ENCODE data around the gene PIN1.
"Not testable (repeated sequence)": the region's sequence is repeated elsewhere in the genome, so short reads cannot be mapped to it uniquely, and the experiment has no call there.

The PIN1 gene

GRCh38 chr19:9834726-9835506 is at the start of gene PIN1:
Gene PIN1 (plus strand): TSS chr19:9835318. CDS start chr19:9835345, 27 bp downstream.
- Histone ChIP-seq H3K4me3 (ENCODE audit: low read length) (peak within 1 kb of the TSS; percentile 91), H3K27ac (ENCODE audit: low read length) (no peak within 1 kb of the TSS), H3K27me3 (ENCODE audit: control insufficient read depth, insufficient read depth, low read length) (no peaks in the 10 kb centered on the region), H3K36me3 (ENCODE audit: control insufficient read depth, insufficient read depth, low read length) (0 out of 2 replicates have a peak, but pooled peaks cover 4% of the 10 kb centered on the region), H3K9me3 (ENCODE audit: control insufficient read depth, insufficient read depth, low read length) (no peaks in the 10 kb centered on the region), H3K4me1 (ENCODE audit: control insufficient read depth, insufficient read depth, low read length) (no peaks in the 10 kb centered on the region)
- DNase-seq (ENCODE audit: low read depth, low spot score), result peak; percentile 92
- WGBS (ENCODE audit: insufficient coverage, insufficient read length), result no CpG with 5 or more reads among the region's 73 CpGs

- Histone ChIP-seq H3K36me3 (ENCODE audit: control insufficient read depth, insufficient read depth, low read length) (no peaks in the 10 kb centered on the region), H3K4me3 (ENCODE audit: low read length) (peak overlapping the region; percentile 54), H3K4me1 (ENCODE audit: control insufficient read depth, insufficient read depth, low read length) (peaks cover 3% of the 10 kb centered on the region; the same call in 1 of the 2 replicates), H3K27ac (ENCODE audit: low read length) (no peak overlapping the region), H3K27me3 (ENCODE audit: control insufficient read depth, insufficient read depth, low read length) (no peaks in the 10 kb centered on the region), H3K9me3 (ENCODE audit: control insufficient read depth, insufficient read depth, low read length) (no peaks in the 10 kb centered on the region)
- no CpG with 5 or more reads among the region's 74 CpGs for WGBS (ENCODE audit: insufficient coverage, insufficient read length)
- DNase-seq (ENCODE audit: low read depth, low spot score), result no peak
Observed at GRCh38 chr19:9785367-9786331, 49.5 kb upstream of the PIN1 start.

- no peak for DNase-seq (ENCODE audit: low read depth, low spot score)
- H3K27me3 ChIP-seq (ENCODE audit: control insufficient read depth, insufficient read depth, low read length), result no peaks in the 10 kb centered on the region
- no peaks in the 10 kb centered on the region for H3K36me3 ChIP-seq (ENCODE audit: control insufficient read depth, insufficient read depth, low read length)
- no CpG with 5 or more reads among the region's 9 CpGs for WGBS (ENCODE audit: insufficient coverage, insufficient read length)
- peaks cover 3% of the 10 kb centered on the region; the same call in 1 of the 2 replicates for H3K4me1 ChIP-seq (ENCODE audit: control insufficient read depth, insufficient read depth, low read length)
- H3K27ac ChIP-seq (ENCODE audit: low read length), result no peak overlapping the region
- peak overlapping the region; percentile 54; the same call in 1 of the 2 replicates for H3K4me3 ChIP-seq (ENCODE audit: low read length)
- no peaks in the 10 kb centered on the region for H3K9me3 ChIP-seq (ENCODE audit: control insufficient read depth, insufficient read depth, low read length)
Observed at GRCh38 chr19:9786342-9786741, 48.8 kb upstream of the PIN1 start.

GRCh38 chr19:9786819-9787218 is 48.3 kb upstream of the PIN1 start:
- no peak overlapping the region for H3K27ac ChIP-seq (ENCODE audit: low read length)
- WGBS (ENCODE audit: insufficient coverage, insufficient read length), result no CpG with 5 or more reads among the region's 8 CpGs
- peaks cover 3% of the 10 kb centered on the region; the same call in 1 of the 2 replicates for H3K4me1 ChIP-seq (ENCODE audit: control insufficient read depth, insufficient read depth, low read length)
- no peaks in the 10 kb centered on the region for H3K9me3 ChIP-seq (ENCODE audit: control insufficient read depth, insufficient read depth, low read length)
- DNase-seq (ENCODE audit: low read depth, low spot score), result no peak
- no peaks in the 10 kb centered on the region for H3K36me3 ChIP-seq (ENCODE audit: control insufficient read depth, insufficient read depth, low read length)
- no peak overlapping the region for H3K4me3 ChIP-seq (ENCODE audit: low read length)
- H3K27me3 ChIP-seq (ENCODE audit: control insufficient read depth, insufficient read depth, low read length), result no peaks in the 10 kb centered on the region

GRCh38 chr19:9788604-9789003 is 46.5 kb upstream of the PIN1 start:
- H3K4me1 ChIP-seq (ENCODE audit: control insufficient read depth, insufficient read depth, low read length); H3K4me3 ChIP-seq (ENCODE audit: low read length); H3K36me3 ChIP-seq (ENCODE audit: control insufficient read depth, insufficient read depth, low read length); H3K9me3 ChIP-seq (ENCODE audit: control insufficient read depth, insufficient read depth, low read length); H3K27me3 ChIP-seq (ENCODE audit: control insufficient read depth, insufficient read depth, low read length); H3K27ac ChIP-seq (ENCODE audit: low read length); DNase-seq (ENCODE audit: low read depth, low spot score): not testable (repeated sequence)
- whole genome bisulfite sequencing (ENCODE audit: insufficient coverage, insufficient read length), result no CpG with 5 or more reads among the region's 13 CpGs

GRCh38 chr19:9789066-9789465 is 46.1 kb upstream of the PIN1 start:
- no CpG with 5 or more reads among the region's 11 CpGs for WGBS (ENCODE audit: insufficient coverage, insufficient read length)
- no peaks in the 10 kb centered on the region for H3K9me3 ChIP-seq (ENCODE audit: control insufficient read depth, insufficient read depth, low read length)
- no peak for DNase-seq (ENCODE audit: low read depth, low spot score)

GRCh38 chr19:9789579-9789978 is 45.5 kb upstream of the PIN1 start:
- not testable (repeated sequence) for H3K9me3 ChIP-seq (ENCODE audit: control insufficient read depth, insufficient read depth, low read length); H3K36me3 ChIP-seq (ENCODE audit: control insufficient read depth, insufficient read depth, low read length); H3K4me3 ChIP-seq (ENCODE audit: low read length); H3K4me1 ChIP-seq (ENCODE audit: control insufficient read depth, insufficient read depth, low read length); DNase-seq (ENCODE audit: low read depth, low spot score); H3K27ac ChIP-seq (ENCODE audit: low read length); H3K27me3 ChIP-seq (ENCODE audit: control insufficient read depth, insufficient read depth, low read length)
- WGBS (ENCODE audit: insufficient coverage, insufficient read length), result no CpG with 5 or more reads among the region's 5 CpGs

More at GRCh38 chr19:9789066-9789465, 46.1 kb upstream of the PIN1 start:
- Histone ChIP-seq H3K4me1 (ENCODE audit: control insufficient read depth, insufficient read depth, low read length) (peaks cover 3% of the 10 kb centered on the region; the same call in 1 of the 2 replicates), H3K27me3 (ENCODE audit: control insufficient read depth, insufficient read depth, low read length) (no peaks in the 10 kb centered on the region), H3K4me3 (ENCODE audit: low read length) (no peak overlapping the region), H3K27ac (ENCODE audit: low read length) (no peak overlapping the region), H3K36me3 (ENCODE audit: control insufficient read depth, insufficient read depth, low read length) (no peaks in the 10 kb centered on the region)

GRCh38 chr19:9791073-9791367 is 44.1 kb upstream of the PIN1 start:
- no CpG with 5 or more reads among the region's 6 CpGs for WGBS (ENCODE audit: insufficient coverage, insufficient read length)
- H3K4me3 ChIP-seq (ENCODE audit: low read length); H3K27ac ChIP-seq (ENCODE audit: low read length); H3K27me3 ChIP-seq (ENCODE audit: control insufficient read depth, insufficient read depth, low read length); H3K9me3 ChIP-seq (ENCODE audit: control insufficient read depth, insufficient read depth, low read length); H3K4me1 ChIP-seq (ENCODE audit: control insufficient read depth, insufficient read depth, low read length); DNase-seq (ENCODE audit: low read depth, low spot score); H3K36me3 ChIP-seq (ENCODE audit: control insufficient read depth, insufficient read depth, low read length): not testable (repeated sequence)

- Histone ChIP-seq H3K4me3 (ENCODE audit: low read length) (peak overlapping the region; percentile 75; the same call in 1 of the 2 replicates), H3K9me3 (ENCODE audit: control insufficient read depth, insufficient read depth, low read length) (no peaks in the 10 kb centered on the region), H3K27me3 (ENCODE audit: control insufficient read depth, insufficient read depth, low read length) (no peaks in the 10 kb centered on the region), H3K36me3 (ENCODE audit: control insufficient read depth, insufficient read depth, low read length) (no peaks in the 10 kb centered on the region), H3K4me1 (ENCODE audit: control insufficient read depth, insufficient read depth, low read length) (no peaks in the 10 kb centered on the region), H3K27ac (ENCODE audit: low read length) (no peak overlapping the region)
- no CpG with 5 or more reads among the region's 50 CpGs for WGBS (ENCODE audit: insufficient coverage, insufficient read length)
- DNase-seq (ENCODE audit: low read depth, low spot score), result no peak
Observed at GRCh38 chr19:9791552-9792205, 43.4 kb upstream of the PIN1 start.
